ENCODE measurements around the gene IL34. TPM values are rescaled to one million over a fixed set of nuclear protein-coding genes. Genes with fewer than 3 reads are reported as not detected.
A peak's percentile ranks its signal among the peaks of the same experiment; 100 is the strongest.

Gene IL34
- total and polyA plus RNA-seq, 2 of the 8 experiments (the other 6 are each of a cell fraction or from before 2014, with no cell fraction given), result 4.6 to 5.6 TPM

- Histone ChIP-seq H2AK5ac (ENCODE audit: low read depth, low read length) (no peak overlapping the region), H2BK5ac (ENCODE audit: low read depth, low read length) (0 out of 2 replicates have a peak overlapping the region, but pooled peaks have one; percentile 26), H4K91ac (replicated peaks; ENCODE audit: insufficient read length, low read length) (no peak overlapping the region), H4K8ac (ENCODE audit: extremely low read depth, insufficient read depth, low read length) (no peak overlapping the region), H3K4ac (replicated peaks; ENCODE audit: insufficient read length, low read depth, low read length) (no peak overlapping the region), H3K27me3 (replicated peaks in 1 of 4; ENCODE audit: control insufficient read depth in 3 of 4, extremely low read depth in 1 of 4, insufficient read depth in 3 of 4, low read length in 3 of 4) (no peaks in the 10 kb centered on the region), H3K79me2 (ENCODE audit: control insufficient read depth in 1 of 2, insufficient read depth in 2 of 2, low read length in 2 of 2) (no peaks in the 10 kb centered on the region), H3K9ac (replicated peaks in 1 of 4; ENCODE audit: extremely low read depth in 1 of 4, low read depth in 3 of 4, low read length in 3 of 4) (peak overlapping the region in 1 of 4 experiments; percentile 15; a peak in 1 of 7 replicates), H2BK120ac (replicated peaks; ENCODE audit: low read depth, low read length) (no peak overlapping the region), H3K79me1 (ENCODE audit: low read depth, low read length) (peaks cover 2% of the 10 kb centered on the region; the same call in 1 of the 2 replicates), H3K56ac (replicated peaks; ENCODE audit: insufficient read length, low read depth, low read length) (no peak overlapping the region), H3K14ac (ENCODE audit: insufficient read length) (no peak overlapping the region), H2AFZ (ENCODE audit: low read length) (no peak overlapping the region), H3K23me2 (ENCODE audit: low read depth, low read length) (no peaks in the 10 kb centered on the region), H4K5ac (ENCODE audit: insufficient read length, low read depth, low read length) (no peak overlapping the region), H3K4me2 (ENCODE audit: insufficient read depth in 1 of 2, low read depth in 2 of 2, low read length in 2 of 2) (no peak overlapping the region), H2BK12ac (ENCODE audit: low read depth, low read length) (peak overlapping the region; percentile 43; the same call in 1 of the 2 replicates), H3K9me3 (ENCODE audit: insufficient read depth in 2 of 2, low read depth in 1 of 2, low read length in 1 of 2) (no peaks in the 10 kb centered on the region), H2BK20ac (ENCODE audit: low read length) (no peak overlapping the region), H3K4me3 (ENCODE audit: extremely low read depth in 1 of 4, insufficient read depth in 2 of 4, low read depth in 3 of 4, low read length in 4 of 4) (no peak overlapping the region), H3K23ac (ENCODE audit: insufficient read length) (no peak overlapping the region), H3K4me1 (replicated peaks in 1 of 4; ENCODE audit: control insufficient read depth in 3 of 4, insufficient read depth in 4 of 4, low read length in 3 of 4) (peaks cover under 1 to 25% (median 16%) of the 10 kb centered on the region in 4 experiments), H4K20me1 (replicated peaks in 1 of 2; ENCODE audit: control insufficient read depth in 1 of 2, insufficient read depth in 2 of 2, low read length in 2 of 2) (peaks cover 0 to 5% of the 10 kb centered on the region in 2 experiments), H3K18ac (ENCODE audit: extremely low read depth, low read length) (no peak overlapping the region), H3K36me3 (ENCODE audit: control insufficient read depth in 2 of 4, insufficient read depth in 4 of 4, low read length in 3 of 4) (no peaks in the 10 kb centered on the region; a peak in 1 of 8 replicates), H2BK15ac (ENCODE audit: low read length) (no peak overlapping the region), H3K27ac (ENCODE audit: low read depth, low read length) (no peak overlapping the region)
- ChIA-PET POLR2A (ENCODE audit: partially characterized antibody) (interaction anchor here (1.6 kb wide), 1 partner anchor 15 kb away, joined by 3 read pairs; no protein-coding TSS in a partner anchor), CTCF (ENCODE audit: partially characterized antibody) (interaction anchor here (1.9 to 2.0 kb wide), 2 partner anchors 12 to 39 kb away, joined by 5 to 6 read pairs; no protein-coding TSS in a partner anchor)
- no peak for DNase-seq (ENCODE audit: low read depth in 1 of 2, low spot score in 2 of 2)
- no peak for FAIRE-seq
- WGBS, 2 experiments (ENCODE audit: extremely low coverage in 1 of 2, insufficient coverage in 1 of 2, insufficient read length in 1 of 2, insufficient replicate concordance in 2 of 2, low coverage in 1 of 2, low lambda C conversion rate in 2 of 2, missing lambda C conversion rate in 1 of 2), result 99% methylated on average over 13 of the region's 17 CpGs; no CpG with 5 or more reads in 1 of the 2 experiments
- TF ChIP-seq HDAC6 (IDR thresholded peaks at IDR 0.05; ENCODE audit: low read depth, low read length), result no peak
- no peak for TF ChIP-seq KDM1A (IDR thresholded peaks at IDR 0.05; ENCODE audit: borderline replicate concordance, low read length)
- no peak for TF ChIP-seq PHF8 (conservative IDR thresholded peaks at IDR 0.05; ENCODE audit: low read depth, low read length)
Measured at GRCh38 chr16:70699696-70700095, 53.3 kb downstream of the IL34 start.

All from H1 (cell line).